Activated CD4-positive, alpha-beta T cell treated with anti-CD3 and anti-CD28 coated beads, Interleukin-2, Interleukin-6, amounts not matched to agents 100 ng/mL and 50 ng/mL, durations not matched to agents 16 hours and 8 hours (primary cell): Measurements from ENCODE around the gene CBLC.
"Not testable (repeated sequence)": the region's sequence is repeated elsewhere in the genome, so short reads cannot be mapped to it uniquely, and the experiment has no call there.

Experiments used
- DNase-seq: peaks from one replicate; pipeline ENCODE4 v3.0.0-alpha.2; 2020

CBLC gene

GRCh38 chr19:44822177-44822576 is 44.5 kb downstream of the CBLC start:
- DNase-seq: no peak

- no peak for DNase-seq
Measured at GRCh38 chr19:44822670-44823372, 45.1 kb downstream of the CBLC start.

- no peak for DNase-seq
Measured at GRCh38 chr19:44823373-44823698, 45.6 kb downstream of the CBLC start.

- no peak for DNase-seq
Measured at GRCh38 chr19:44824761-44825160, 47.1 kb downstream of the CBLC start.

DNA sequence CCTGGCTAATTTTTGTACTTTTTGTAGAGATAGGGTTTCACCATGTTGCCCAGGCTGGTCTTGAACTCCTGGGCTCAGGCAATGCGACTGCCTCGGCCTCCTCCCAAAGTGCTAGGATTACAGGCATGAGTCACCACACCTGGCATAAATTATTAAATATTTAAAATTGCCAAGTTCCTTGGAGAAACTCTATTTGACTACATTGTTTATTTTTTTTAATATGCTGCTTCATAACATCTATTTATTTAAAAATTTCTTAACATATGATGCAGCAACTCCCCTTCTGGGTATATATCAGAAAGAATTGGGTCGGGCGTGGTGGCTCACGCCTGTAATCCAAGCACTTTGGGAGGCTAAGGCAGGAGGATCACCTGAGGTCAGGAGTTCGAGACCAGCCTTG is 55.2 kb downstream of the CBLC start:
- DNase-seq: not testable (repeated sequence)

DNA sequence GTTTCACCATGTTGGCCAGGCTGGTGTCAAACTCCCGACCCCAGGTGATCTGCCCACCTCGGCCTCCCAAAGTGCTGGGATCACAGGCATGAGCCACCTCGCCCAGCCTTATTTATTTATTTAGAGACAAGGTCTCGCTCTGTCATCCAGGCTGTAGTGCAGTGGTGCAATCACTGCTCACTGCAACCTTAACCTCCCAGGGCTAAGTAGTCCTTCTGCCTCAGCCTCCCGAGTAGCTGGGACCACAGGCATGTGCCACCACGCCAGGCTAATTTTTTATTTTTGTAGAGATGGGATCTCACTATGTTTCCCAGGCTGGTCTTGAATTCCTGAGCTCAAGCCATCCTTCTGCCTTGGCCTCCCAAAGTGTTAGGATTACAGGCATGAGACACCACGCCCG is 56.7 kb downstream of the CBLC start:
- DNase-seq: not testable (repeated sequence)

- DNase-seq: no peak
Measured at GRCh38 chr19:44839276-44839675, 61.6 kb downstream of the CBLC start.

DNA sequence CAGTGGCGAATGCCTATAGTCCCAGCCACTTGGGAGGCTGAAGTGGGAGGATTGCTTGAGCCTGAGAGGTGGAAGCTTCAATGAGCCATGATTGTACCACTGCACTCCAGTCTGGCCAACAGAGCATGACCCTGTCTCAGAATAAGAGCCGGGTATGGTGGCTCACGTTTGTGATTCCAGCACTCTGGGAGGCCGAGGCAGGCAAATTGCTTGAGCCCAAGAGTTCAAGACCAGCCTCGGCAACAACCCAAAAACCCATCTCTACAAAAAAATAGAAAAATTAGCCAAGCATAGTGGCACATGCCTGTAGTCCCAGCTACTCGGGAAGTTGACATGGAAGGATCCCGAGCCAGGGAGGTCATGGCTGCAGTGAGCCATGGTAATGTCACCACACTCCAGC is 63.1 kb downstream of the CBLC start:
- no peak for DNase-seq

DNA sequence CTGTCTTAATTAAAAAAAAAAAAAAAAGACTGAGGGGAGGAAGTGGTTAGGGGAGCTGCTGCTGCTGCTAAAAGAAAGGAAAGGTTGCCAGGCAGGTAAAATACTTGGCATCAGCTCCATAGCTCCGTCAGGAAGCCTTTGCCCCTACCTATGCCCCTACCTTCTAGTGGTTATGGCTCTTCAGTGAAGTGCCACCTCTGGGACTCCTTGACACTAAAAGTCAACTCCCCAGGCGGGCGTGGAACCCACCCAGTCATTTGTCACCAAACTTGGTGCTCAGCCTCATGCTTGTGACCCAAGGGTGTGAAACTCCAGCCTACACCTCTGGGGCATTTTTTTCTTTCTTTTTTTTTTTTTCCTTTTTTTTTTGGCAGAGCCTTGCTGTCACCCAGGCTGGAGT is 63.5 kb downstream of the CBLC start:
- no peak for DNase-seq

- DNase-seq: no peak
Measured at GRCh38 chr19:44845286-44845611, 67.6 kb downstream of the CBLC start.

DNA sequence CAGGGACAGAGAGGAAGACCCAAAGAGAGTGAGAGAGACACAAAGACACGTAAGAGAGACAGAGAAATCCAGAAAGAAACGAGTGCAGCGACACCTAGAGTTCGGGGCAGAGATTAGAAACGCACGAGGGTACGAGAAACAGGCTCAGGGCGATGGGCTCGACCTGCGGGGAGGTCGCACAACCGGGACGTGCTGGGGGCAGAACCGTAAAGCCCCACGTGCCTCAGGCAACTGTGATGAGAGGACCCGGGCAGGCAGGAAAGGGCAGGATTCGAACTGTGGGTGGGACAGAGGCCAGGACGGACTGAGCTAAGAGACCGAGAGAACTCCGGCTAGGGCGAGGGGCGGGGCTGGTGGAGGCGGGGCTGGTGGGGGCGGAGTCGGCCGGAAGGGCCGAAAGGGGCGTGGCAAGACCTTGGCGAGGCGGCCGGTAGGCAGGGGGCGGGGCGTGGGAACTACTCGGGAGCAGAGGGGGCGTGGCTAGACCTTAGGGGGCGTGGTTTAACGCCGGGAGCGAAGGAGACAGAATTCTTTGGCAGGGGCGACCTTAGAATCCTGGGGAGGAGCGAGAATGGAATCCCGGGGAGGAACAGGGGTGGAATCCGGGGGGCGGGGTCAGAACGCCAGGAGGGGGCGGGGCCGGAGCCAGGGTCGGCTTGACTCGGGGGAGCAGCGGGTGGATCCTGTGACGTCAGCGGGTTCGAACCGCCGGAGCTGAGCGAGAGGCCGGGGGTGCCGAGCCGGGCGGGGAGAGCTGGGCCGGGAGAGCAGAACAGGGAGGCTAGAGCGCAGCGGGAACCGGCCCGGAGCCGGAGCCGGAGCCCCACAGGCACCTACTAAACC is 68.1 kb downstream of the CBLC start, which contains the start of gene NECTIN2:
Gene NECTIN2, plus strand, starts transcription at position 686 of the 843 bp plus-strand sequence. CDS start 229 bp downstream, outside the sequence.
- DNase-seq: peak; percentile 96

DNA sequence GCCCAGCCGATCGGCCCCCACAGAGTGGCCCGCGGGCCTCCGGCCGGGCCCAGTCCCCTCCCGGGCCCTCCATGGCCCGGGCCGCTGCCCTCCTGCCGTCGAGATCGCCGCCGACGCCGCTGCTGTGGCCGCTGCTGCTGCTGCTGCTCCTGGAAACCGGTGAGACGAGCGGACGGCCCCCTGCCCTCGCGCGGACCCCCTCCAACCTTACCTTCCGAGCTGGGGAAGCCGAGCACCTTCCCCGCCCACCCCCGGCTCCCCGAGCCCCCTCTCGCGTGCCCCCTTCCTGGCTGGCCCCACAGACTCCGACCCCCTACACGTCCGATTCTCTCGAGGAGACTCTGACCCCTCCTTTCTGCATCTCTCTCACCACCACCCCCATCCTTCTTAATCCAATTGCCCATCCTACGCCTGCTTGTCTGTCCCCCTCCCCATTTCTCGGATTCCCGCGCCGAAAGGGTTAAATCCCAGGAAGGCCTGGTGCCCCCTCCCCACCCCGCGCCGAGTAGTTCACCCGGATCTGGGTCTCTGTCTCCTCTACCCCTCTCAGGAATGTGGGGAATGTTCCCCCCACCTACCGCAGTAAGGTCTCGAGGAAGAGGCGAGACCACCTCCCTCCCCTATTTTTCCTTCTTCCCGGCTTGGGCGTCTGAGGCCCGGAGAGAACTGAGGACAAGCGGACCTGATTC is 68.9 kb downstream of the CBLC start:
- no peak for DNase-seq

DNA sequence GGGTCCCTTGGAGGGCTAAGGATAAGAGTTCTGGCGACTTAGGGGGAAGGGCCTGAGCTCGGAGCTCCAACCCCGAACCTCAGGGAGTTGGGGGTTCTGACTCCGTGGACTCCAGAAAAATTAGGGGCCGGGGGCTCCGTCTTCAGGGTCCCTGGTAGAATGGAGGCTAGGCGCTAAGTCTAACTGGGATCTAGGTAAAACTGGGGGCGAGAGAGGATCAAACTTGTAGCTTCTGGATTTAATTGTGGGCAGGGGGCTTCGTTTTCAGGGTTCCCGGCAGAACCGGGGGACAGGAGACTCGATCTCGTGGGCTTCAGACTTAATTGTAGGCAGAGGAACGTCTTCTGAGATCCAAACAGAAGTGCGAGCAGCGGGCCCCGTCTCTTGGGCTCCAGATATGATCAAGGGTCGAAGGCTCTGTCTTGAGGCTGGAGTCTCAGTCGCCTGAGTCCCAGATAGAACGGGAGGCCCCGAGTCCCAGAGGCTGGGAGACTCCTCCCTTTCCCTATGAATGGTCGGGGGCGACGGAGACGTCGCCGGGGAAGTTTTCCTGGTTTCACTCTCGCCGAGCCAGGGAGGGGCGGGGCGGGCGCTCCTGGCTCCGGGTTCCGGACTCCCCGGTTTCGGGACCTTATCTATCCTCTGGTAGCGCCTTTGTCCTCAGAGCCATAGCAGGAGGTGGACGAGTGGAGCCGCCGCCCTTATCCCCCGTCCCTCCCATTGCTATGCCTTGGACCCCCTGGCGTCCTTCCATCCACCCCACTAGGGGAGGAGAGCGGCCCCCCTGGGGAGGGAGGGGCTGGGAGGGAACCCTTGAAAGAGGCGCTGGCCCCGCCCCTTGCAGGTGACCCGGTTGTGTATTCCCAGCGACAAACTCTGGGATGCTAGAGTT is 69.7 kb downstream of the CBLC start:
- no peak for DNase-seq

DNA sequence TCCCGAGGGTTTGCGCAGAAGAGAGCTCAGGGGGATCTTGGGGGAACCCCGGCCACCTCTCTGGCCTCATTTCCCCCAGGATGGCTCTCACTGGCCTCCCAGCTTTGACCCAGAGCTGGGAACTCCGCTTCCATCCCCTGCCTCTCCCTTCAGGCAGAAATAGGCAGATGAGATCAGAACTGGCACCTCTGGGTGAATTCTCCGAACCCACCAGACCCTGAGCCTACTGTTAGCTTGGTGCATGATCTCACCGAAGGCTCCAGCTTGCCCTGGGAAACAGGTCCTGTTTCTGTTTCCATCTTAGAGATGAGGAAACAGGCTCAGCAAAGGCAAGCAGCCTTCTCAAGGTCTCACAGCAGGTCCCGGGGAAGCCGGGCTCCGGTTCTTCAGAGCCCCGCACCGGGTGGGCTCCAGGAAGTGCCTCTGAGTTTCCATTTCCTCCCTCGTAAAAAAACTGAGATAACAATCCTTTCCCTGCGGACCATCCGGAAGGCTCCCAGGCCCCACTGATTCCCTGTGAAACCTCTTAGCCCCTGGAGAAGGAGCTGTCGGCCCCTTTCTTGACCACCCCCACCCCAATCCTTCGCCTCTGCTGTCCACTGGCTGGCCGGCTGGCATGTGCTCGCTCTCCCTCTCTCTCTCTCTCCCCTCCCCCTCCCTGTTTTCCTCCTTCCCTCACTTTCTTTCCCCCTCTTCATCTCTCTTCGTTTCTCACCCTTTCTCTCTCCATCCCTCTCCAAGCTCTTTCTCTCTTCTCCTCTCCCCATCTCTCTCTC is 70.5 kb downstream of the CBLC start:
- no peak for DNase-seq

DNA sequence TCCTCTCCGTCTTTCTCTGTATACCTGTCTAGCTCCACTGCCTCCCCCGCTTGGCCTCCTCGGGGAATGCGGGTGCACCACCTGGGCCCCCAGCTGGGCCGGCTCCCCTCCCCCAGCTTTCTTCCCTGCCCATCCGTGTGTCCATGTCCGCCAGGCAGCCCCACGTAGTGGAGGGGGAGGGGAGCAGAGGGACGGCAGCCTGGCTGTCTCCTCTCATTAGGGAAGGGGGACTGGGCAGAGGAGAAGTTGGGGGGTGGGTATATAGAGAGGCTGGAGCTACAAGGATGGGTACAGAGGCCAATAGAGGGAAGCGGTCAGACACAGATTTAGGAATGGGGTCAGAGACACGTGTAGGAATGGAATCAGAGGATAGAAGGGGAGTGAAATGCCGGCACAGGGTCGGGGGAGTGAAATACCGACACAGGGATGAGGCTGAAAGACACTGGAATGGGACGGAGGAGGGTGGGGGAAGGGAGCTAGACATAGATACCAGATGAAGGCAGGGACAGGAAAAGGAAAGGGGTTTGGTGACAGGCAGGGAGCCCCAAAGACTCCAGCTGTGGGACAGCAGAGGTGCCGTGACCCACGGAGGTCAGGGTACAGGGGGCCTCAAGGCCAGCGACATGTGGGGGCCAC is 71.2 kb downstream of the CBLC start:
- DNase-seq: no peak
